HG02571 (cell line): Measurements from ENCODE around the gene CYB5R2.

Experiments used
- ATAC-seq: cut with Tn5 transposase; IDR thresholded peaks from one replicate; pipeline ENCODE4 v1.9.1; 2021; ENCODE audit warnings: mild to moderate bottlenecking, moderate library complexity; ENCODE audit not compliant: unreplicated experiment

The CYB5R2 gene

DNA sequence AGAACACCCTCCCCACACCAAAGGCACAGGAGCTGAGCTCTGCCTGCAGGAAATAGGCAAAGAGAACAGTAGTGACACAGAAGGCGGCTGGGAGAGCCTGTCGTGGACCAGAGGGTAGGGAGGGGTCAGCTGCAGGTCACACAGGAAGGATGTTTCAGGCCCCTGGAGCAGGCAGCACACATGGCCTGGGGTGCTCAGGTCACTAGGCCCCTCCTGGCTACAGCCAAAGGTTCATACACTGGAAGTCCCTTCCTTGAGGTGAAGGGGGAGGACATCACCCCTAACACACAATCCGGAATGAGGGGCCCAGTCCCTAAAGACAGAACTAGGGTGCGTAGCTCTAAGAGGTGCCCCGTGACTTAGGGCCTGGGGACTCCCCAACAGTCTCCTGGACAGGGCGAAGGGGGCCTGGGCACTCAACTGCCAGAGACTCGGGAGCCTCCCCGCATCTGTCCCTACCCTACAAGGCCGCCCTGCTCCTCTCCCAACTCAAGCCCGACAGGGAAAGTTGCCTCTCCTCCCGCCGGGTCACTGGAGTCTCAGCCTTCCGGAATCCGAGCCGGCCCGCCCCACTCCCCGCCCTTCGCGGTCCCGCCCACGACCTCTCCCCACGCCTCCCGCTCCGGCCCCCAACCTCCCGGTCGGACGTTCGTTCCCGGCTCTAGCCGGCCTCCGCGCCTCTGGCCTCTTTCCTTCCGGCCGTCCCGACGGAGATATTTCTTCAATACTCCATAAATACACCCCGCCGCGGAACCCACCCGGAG, at the start of gene CYB5R2:
TSS of gene CYB5R2 (minus strand) at position 541 of the 764 bp plus-strand sequence. CDS start 675 bp downstream, outside the sequence.
- ATAC-seq = peak; percentile 47

DNA sequence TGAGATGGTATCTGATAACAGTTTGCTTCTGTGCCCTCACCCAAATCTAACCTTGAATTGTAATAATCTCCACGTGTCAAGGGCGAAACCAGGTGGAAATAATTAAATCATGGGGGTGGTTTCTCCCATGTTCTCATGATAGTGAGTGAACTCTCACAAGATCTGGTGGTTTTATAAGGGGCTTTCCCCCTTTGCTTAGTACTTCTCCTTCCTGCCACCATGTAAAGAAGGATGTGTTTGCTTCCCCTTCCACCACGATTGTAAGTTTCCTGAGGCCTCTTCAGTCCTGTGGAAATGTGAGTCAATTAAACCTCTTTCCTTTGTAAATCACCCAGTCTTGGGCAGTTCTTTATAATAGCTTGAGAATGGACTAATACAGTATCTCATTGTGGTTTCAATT, 41.5 kb upstream of the CYB5R2 start:
- no peak for ATAC-seq

DNA sequence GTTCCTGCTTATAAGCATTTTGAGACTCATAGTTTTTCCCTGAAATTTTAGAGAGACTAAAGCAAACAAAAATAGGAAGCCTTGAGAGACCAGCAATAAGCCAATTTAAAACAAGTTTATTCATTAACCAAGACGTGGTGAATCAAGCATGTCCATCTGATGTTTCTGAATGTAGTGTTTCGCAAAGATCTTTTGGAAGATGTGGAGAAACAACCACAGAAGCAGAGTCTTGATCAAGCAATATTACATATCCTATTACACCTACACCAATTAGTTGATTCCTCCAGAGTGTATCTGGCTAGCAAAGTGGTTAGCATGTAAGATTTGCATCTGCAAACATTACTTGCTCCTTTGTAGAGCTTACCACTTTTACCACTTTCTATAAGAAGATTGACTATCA, 33.1 kb upstream of the CYB5R2 start, which contains the start of gene OVCH2:
TSS of gene OVCH2 (minus strand) at position 101 of the 400 bp plus-strand sequence. CDS start at position 18, 83 bp downstream.
- no peak for ATAC-seq

DNA sequence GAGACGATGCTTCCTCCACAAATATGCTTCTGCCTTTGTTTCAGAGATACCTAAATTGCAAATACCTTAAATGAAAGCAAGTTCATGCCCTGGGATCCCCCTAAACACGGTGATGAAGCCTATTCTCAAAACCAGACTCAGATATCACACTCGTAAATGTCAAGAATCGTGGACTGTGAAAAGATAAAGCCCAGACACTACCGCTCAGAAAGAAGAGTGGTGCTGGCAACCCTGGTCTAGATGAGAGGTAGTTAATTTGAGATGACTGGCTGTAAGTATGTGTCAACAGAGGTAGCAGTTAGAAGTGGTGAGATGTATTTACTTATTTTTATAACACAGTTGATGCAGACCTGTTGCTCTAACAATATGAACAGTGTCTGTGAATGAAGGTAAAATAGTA, 30.4 kb upstream of the CYB5R2 start:
- ATAC-seq = no peak

DNA sequence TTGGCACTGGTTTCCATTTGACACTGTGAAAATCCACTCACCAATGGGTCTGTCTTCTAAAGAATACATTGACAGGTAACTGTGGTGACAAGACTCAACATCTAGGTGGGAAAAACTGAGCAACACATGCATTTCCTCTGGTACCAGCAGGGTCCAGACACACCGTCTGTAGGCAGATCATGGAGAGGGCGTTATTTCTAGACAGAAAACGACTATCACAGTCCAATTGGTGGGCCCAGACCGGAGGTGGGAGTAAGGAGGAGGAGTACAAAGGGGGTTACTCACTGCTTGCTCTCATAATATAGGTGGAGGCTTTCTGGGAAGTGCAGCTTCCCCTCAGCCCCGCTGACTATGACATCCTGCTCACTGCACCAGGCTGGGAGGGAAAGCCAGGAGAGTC, 23.1 kb upstream of the CYB5R2 start:
- no peak for ATAC-seq

DNA sequence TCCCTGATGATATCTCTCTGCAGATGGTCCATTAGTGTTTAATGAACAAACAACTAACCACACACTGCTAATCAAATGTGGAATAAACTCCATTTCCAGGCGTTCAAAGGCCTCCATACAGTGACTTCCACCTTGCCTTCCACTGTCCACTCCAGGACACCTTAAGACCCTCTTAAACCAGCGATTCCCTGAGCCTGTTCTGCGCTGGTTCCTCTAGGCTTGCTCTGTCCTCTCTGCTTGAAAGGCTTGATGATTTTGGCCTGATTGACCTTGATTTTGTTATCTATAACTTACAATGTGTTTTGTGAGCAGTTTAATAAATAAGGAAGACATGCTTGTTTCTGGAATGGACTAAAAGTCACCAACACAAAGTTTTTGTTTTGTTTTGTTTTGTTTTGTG, 20.9 kb upstream of the CYB5R2 start:
- no peak for ATAC-seq

DNA sequence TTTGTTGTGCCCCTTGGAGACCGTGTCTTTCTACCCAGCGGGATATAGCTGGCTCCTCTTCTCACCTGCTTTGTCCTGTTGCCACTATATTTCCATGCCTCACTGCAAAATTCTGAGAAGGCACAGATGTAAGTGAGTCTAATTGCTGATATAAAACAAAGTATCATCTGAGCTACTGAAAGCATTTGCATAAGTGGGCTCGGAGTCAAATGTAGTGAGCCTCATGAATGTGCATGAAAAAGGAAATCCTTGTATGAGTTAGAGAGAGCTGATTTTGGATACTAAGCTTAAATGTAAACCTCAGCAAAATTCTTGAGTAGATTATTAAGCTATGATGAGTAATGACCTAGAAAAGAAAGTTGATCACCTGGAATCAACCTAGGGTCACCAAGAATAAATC, 19.1 kb upstream of the CYB5R2 start:
- ATAC-seq = no peak

DNA sequence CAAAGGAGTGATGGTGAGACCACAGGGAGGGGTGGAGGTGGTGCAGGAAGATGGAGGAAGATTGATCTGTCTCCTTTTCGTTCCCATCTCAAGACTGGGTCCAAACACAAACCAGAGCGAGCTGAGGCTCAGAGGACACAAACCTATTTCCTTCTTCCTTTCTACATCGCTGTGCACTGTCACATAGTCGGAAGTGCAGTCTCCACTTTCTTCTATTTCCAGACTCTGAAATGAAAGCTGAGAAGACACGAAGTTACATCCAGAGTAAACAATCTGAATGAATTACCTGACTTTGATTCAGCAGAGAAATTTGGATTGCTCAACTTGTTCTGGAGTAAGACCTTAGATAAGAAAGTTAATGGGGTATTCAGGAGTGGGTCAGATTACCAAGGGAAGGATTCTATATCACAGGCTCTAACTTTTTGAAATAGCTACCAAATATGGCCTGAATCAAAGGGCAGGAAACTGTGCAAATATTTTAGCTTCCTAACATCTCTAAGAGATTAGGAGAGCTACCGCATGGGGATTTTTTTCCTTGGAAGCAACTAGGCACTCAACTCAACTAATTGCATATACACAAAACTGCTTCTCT, 18.6 kb upstream of the CYB5R2 start:
- no peak for ATAC-seq

DNA sequence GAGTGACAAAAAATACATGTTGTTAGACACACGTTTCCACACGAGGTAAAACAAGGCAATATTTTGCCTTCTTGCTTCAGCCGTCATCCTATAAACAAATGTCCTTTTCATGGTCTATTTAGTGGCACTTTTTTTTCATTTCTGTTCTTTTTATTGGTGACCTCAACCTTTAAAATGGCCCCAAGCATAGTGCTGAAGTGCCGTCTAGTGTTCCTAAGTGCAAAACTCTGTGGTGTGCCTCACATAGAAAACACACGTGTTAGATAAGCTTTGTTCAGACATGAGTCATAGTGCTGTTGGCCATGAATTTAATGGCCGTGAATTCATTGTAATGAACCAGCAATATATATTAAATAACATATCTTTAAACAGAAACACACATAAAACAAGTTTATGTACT, 17.3 kb upstream of the CYB5R2 start:
- no peak for ATAC-seq

DNA sequence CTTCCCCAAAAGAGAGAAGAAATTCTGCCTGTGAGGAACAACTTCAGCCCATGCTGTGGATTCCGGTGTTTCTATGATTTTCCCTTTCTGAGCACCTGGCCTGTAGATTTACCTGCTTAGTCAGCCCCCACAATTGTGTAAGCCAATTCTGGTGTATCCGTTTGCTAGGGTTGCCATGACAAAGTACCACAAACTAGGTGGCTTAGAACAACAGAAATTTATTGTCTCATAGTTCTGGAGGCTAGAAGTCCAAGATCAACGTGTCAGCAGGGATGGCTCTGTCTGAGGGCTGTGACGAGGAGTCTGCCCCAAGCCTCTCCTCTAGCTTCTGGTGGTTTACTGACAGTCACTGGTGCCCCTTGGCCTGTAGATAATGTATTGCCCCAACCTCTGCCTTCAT, 15.9 kb upstream of the CYB5R2 start:
- ATAC-seq = no peak

DNA sequence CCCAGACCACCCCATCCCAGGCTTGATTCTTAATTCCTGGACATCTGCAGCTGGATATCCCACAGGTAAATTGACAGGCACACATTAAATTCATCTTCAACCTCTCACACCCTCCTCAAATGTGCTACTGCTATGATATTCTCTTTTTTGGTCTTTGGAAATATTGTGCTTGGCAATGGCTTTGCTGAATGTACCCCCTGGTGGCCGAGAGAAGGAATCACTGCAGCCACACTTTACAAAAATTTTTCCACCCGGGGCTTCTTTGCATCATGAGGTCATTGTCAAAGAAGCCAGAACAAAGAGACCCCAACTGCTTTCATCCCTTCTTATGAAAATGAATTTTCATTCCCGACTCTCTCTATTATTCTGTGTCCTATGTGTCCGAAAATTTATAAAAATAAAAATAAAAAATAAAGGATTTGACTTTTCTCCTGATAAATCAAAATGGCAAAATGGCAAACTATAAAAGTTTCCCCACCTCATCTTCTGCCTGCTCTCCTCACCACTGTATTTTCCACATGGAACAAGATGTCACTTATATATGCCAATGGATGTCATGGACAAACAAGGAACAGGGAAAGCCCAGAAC, 15.0 kb upstream of the CYB5R2 start:
- peak; percentile 74 for ATAC-seq

DNA sequence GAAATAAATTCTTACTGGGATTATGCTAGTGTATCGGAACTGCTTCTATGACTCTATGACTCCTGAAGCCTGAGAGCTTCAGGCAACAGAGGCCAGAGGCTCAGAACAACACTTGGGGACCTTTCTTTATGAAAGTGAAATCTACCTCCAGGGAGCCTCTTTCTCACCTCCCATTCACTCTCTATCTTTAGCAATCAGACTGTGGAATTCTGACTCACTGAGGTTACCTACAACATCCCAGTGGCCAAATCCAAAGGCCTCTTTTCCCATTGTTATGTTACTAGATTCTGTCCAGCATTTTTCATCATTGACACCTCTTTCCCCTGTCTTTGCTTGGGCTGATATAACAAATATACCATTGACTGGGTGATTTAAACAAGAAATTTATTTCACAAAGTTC, 14.1 kb upstream of the CYB5R2 start:
- ATAC-seq = no peak

DNA sequence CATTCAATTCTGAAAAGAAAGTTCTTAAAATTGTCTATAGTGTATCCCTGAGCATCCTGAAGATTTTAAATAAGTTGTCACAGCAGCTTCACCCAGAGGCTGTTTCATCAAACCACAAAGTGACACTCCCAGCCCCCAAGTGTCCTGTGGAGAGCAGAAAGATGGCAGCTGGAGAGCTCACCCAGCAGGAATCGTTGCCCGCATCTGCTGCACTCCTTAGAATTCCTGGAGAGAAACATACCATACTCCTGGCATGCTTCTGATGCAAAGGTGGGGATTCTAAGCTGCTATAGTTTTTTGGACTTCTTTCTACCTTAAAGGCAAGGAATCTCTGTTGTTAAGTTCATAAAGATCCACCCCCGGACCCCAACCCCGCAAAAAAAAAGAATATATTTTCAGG, 13.5 kb upstream of the CYB5R2 start:
- no peak for ATAC-seq

DNA sequence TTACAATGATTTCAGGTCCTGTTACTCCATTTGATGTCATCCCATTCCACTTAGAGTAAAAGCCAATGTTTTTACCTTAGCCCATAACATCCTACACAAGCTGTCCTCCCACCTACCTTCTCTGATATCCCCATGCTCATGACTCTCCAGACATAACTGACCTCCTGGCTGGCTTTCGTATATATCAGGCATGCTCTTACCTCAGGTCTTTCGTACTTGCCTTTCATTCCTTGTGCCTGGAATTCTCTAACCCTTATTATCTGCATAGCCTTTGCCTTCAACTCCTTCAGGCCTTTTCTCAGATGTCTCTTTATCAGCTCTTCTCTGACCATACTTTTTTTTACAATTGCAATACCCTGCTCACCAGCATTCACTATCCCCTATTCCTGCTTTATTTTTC, 10.3 kb upstream of the CYB5R2 start:
- ATAC-seq = no peak

DNA sequence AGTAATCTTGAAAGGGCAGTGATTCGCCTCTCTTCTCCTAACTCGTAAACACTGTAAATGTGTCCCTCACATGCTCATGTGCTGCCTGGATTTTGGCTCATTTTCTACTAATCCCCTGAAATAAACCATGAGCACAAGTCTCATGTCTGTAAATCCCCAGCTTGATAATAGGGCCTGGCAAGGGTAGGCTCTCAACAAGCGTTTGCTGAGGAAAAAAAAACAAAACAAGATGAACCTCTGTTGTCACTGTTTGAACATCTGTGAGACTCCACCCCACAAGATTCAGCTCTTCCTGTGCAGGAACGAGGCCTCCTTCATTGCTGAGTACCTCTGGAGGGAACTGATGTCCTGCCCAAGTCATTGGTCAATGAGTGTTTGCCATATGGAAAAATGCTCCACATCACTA, 4.5 kb upstream of the CYB5R2 start:
- ATAC-seq = no peak

DNA sequence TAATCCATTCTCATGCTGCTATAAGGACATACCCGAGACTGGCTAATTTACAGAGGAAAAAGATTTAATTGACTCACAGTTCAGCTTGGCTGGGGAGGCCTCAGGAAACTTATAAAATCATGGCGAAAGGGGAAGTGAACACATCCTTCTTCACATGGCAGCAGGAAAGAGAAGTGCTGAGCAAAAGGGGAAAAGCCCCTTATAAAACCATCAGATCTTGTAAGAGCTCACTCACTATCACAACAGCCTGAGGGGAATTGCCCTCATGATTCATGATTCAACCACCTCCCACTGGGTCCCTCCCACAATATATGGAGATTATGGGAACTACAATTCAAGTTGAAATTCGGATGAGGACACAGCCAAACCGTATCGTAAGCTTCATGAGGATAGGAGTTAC, 3.8 kb upstream of the CYB5R2 start:
- ATAC-seq = no peak

DNA sequence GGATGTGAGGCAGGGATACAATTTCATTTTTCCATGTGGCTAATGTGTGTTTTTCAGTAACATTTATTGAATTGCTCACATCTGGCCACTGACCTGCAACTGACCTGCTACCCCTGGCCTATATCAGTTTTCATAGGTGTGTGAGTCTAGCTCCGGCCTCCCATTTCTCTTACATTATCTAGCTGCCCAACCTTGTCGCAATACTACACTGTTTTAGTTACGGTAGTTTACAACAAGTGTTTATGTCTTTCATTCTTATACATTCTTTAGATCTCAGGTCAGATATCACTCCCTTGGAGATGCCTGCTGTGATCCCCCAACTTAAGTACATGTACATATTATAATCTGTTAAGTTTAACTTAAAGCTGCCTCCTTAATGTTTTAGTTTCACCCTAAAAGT, 2.3 kb upstream of the CYB5R2 start:
- no peak for ATAC-seq

DNA sequence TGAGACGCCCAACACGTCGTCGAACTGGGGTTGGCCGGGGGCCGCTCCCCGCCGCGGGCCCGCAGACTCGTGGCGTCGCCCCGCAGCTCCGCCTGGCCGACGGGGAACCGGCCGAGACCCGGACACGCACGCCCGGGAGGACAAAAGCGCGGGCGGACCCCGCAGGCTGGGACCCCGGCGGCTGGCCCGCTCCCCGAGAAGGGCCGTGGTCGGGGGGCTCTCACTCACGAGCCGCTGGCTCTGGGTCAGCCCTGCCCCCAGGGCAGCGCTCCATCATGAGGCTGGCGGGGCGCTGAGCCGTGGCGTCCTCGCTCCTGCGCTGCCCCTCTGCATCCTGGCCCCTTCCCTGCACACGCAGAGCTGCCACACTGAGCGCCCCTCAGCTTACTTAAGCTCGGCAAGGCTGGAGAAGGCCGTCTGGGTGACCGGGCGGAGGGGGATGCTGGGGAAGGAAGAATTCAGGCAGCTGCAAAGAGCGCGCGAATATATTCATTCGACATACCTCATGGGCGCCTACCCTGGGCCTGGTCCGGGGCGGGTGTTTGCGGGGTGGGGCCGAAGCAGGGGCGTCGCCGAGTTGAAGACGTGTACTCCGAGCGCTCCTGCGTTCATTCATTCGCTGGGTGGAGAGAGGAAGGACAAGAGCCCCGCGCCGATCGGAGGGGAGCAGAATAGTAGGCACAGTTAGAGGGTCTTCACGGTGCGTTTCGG, 579 bp upstream of the CYB5R2 start:
- ATAC-seq = peak; percentile 19

DNA sequence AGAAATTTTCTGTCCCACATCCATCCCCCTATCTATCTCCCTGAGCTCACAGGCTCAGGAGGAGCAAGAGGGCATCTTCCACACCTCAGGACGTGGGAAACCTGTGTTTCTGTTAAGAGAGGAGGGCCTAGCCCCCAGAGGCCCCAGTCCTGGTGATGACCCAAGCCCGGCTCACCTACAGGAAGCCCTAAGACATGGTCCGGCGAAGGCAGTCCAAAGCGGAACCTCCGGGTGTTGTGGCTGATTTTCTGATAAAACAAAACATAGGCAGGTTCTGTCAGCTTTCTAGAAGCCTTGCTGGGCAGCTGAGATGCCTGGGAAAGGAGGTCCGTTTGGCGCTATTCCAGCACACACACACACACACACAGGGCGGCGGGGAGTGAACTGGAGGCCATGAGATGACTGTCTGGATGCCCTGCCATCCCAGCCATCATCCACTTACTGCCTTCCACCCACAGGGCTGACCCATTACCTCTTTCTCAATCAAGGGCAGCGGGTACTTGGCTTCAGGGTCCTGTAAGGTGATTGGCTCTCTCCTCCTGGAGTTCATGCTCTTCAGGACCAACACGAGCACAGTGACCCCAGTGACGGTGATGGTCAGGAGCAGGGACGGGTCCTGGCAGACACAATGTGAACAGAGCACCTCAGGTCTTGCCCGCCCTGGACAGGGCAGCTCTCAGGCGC, 882 bp downstream of the CYB5R2 start:
- ATAC-seq = peak; percentile 12

DNA sequence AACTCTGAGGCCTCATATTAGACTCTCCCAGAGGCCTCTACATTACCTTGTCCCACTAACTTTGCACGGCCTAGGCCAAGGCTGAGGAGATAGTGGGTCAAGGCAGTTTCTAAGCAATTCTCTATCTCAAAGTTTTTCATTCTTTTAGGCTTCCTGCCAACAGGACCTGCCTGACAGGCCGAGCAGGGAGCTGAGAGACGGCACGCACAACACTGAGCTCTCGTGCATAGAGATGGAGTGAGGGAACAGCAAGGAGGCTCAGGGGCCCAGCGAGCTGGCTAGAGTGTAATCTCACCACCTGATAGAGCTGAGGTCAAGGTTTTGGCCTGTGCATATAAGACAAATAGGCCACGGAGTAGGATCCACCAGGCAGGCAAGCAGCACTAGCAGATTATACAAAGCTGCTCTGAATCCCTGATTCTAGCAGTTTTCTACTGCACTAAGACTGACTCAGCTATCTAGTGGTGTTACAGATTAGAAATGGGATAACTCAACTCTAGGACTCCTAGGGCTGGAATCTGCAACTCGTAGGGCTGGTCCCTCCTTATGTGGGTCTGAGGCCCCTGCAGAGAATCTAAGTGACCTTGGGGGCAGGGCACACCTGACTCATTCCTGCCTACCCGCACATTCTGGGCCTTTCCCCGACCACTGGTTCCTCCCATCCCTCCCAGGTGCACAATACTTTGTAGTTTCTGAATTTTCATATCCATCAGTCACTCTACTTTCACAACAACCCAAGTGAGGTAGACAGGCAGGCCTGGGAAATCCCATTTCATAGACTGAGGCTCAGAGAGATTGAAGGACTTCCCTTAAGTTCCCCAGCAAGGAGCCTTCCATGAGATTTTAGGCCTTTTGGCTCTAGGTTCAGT, 1.7 kb downstream of the CYB5R2 start:
- ATAC-seq = peak; percentile 68
